HCT116 (cell line): ENCODE data around the gene ISL2. TPM values are rescaled to one million over a fixed set of nuclear protein-coding genes. Genes with fewer than 3 reads are reported as not detected.

ENCODE experiments used
- ATAC-seq: fragments of 200-7000 bp; cut with Tn5 transposase; 2 replicates; pipeline ENCODE4 v1.9.1; 2020; ENCODE audit warnings: mild to moderate bottlenecking, moderate library complexity
- BruUV-seq: library from RNA; stranded (reverse); fragments of 400-500 nt; replicated peaks from 2 replicates; lab custom pipeline; 2021; lab: Mats Ljungman, UMichigan
- CTCF ChIA-PET: fragments of 300-600 bp; sonication (Branson Sonifier 250); formaldehyde crosslinking; loops from one replicate; lab custom pipeline; 2021; ENCODE audit warnings: antibody characterized with exemption; lab: Charles Lee
- POLR2A ChIA-PET: fragments of 300-600, 350-600 bp; sonication (Branson Sonifier 250); formaldehyde crosslinking; loops from one replicate; lab custom pipeline; 2021; ENCODE audit warnings: antibody characterized with exemption; lab: Charles Lee
- RAD21 ChIA-PET, 2 experiments: fragments of 300-600 bp; sonication (Branson Sonifier 250); formaldehyde crosslinking; loops; one replicate each; lab custom pipeline; 2023; ENCODE audit warnings: low total read pairs in 2 of 2; ENCODE audit not compliant: uncharacterized antibody in 2 of 2, unreplicated experiment in 2 of 2, low non-redundant PET in 1 of 2; lab: Charles Lee
- DNase-seq: peaks from one replicate; pipeline ENCODE4 v3.0.0-alpha.2; 2010; ENCODE audit warnings: low read depth, low spot score
- H2AFZ ChIP-seq: fragments of 200-600 bp; shearing (Covaris generic), sonication (generic); 2 replicates; pipeline ENCODE4 v1.6.1; 2017; ENCODE audit warnings: low read depth, mixed run types, mixed read lengths, antibody characterized with exemption, low read length; ENCODE audit not compliant: poor library complexity, severe bottlenecking
- H3K27ac ChIP-seq: 2 replicates; pipeline ENCODE4 v1.5.1; 2012; ENCODE audit warnings: low read depth, low read length
- H3K27me3 ChIP-seq: fragments of 200-600 bp; sonication (generic); 2 replicates; pipeline ENCODE4 v1.6.1; 2016; ENCODE audit warnings: mixed run types, low read length, mixed read lengths; ENCODE audit not compliant: insufficient read depth
- H3K36me3 ChIP-seq, 2 experiments: fragments of 200-500 bp in 1 of 2; fragments of 200-600 bp in 1 of 2; sonication (Bioruptor generic) in 1 of 2; sonication (generic) in 1 of 2; 2 replicates each; pipeline versions ENCODE4 v1.5.1 to v1.6.1; 2014 to 2016; ENCODE audit warnings: low read length in 2 of 2, inconsistent platforms in 1 of 2, mixed read lengths in 1 of 2, mixed run types in 1 of 2; ENCODE audit not compliant: insufficient read depth in 2 of 2, control insufficient read depth in 1 of 2
- H3K4me1 ChIP-seq, 2 experiments: fragments of 200-600 bp in 1 of 2; sonication (generic) in 1 of 2; 2 replicates each; pipeline versions ENCODE4 v1.5.1 to v1.6.1; 2012 to 2017; ENCODE audit warnings: low read length in 2 of 2, inconsistent platforms in 1 of 2, mild to moderate bottlenecking in 1 of 2, mixed read lengths in 1 of 2, mixed run types in 1 of 2, moderate library complexity in 1 of 2; ENCODE audit not compliant: insufficient read depth in 2 of 2, control insufficient read depth in 1 of 2
- H3K4me2 ChIP-seq: fragments of 200-600 bp; sonication (generic); 2 replicates; pipeline ENCODE4 v1.6.1; 2017; ENCODE audit warnings: mixed run types, low read length, mixed read lengths
- H3K4me3 ChIP-seq, 2 experiments: fragments of 200-600 bp in 1 of 2; sonication (generic) in 1 of 2; replicated peaks in 1 of 2; 2 replicates each; pipeline ENCODE4 v1.5.1; 2011 to 2016; ENCODE audit warnings: low read length in 2 of 2, control low read depth in 1 of 2, low read depth in 1 of 2, mild to moderate bottlenecking in 1 of 2, mixed read lengths in 1 of 2, mixed run types in 1 of 2
- H3K79me2 ChIP-seq: fragments of 200-600 bp; sonication (generic); 2 replicates; pipeline ENCODE4 v1.6.1; 2017; ENCODE audit warnings: mild to moderate bottlenecking, mixed run types, low read length, moderate library complexity, mixed read lengths; ENCODE audit not compliant: insufficient read depth
- H3K9ac ChIP-seq: fragments of 200-600 bp; sonication (generic); 2 replicates; pipeline ENCODE4 v1.6.1; 2016; ENCODE audit warnings: low read length, mixed read lengths
- H3K9me2 ChIP-seq: fragments of 200-600 bp; sonication (generic), shearing (Covaris generic); 2 replicates; pipeline ENCODE4 v1.6.1; 2017; ENCODE audit warnings: mixed run types, mild to moderate bottlenecking, moderate library complexity; ENCODE audit not compliant: insufficient read depth
- H3K9me3 ChIP-seq, 2 experiments: fragments of 200-500 bp in 1 of 2; fragments of 200-600 bp in 1 of 2; sonication (Bioruptor generic) in 1 of 2; sonication (generic) in 1 of 2; 2 replicates each; pipeline ENCODE4 v1.6.1; 2014 to 2017; ENCODE audit warnings: low read length in 2 of 2, mixed read lengths in 2 of 2, inconsistent platforms in 1 of 2, low read depth in 1 of 2, mild to moderate bottlenecking in 1 of 2, mixed run types in 1 of 2, moderate library complexity in 1 of 2; ENCODE audit not compliant: control insufficient read depth in 1 of 2, insufficient read depth in 1 of 2
- H4K20me1 ChIP-seq: fragments of 200-600 bp; sonication (generic), shearing (Covaris generic); 2 replicates; pipeline ENCODE4 v1.6.1; 2017; ENCODE audit warnings: mixed run types, mild to moderate bottlenecking, moderate library complexity; ENCODE audit not compliant: insufficient read depth
- ATF3 ChIP-seq: IDR thresholded peaks from 2 replicates; pipeline ENCODE4 v1.6.1; 2012
- CBX3 ChIP-seq: IDR thresholded peaks from 2 replicates; pipeline ENCODE4 v1.6.1; 2012; ENCODE audit warnings: low read depth
- CTCF ChIP-seq, 3 experiments: fragments of 200-600 bp in 1 of 3; sonication (generic) in 1 of 3; IDR thresholded peaks in 2 of 3; conservative IDR thresholded peaks in 1 of 3; 2 replicates each; pipeline ENCODE4 v1.5.1; 2012 to 2017; ENCODE audit warnings: low read depth in 2 of 3, low read length in 2 of 3, antibody characterized with exemption in 1 of 3, borderline replicate concordance in 1 of 3, control low read depth in 1 of 3, mild to moderate bottlenecking in 1 of 3, mixed read lengths in 1 of 3, mixed run types in 1 of 3, moderate library complexity in 1 of 3; ENCODE audit not compliant: insufficient read depth in 1 of 3
- ELF1 ChIP-seq: IDR thresholded peaks from 2 replicates; pipeline ENCODE4 v1.6.1; 2012; ENCODE audit warnings: low read depth, borderline replicate concordance
- EZH2 ChIP-seq: fragments of 200-600 bp; sonication (generic); IDR thresholded peaks from 2 replicates; pipeline ENCODE4 v1.6.1; 2017; ENCODE audit warnings: antibody characterized with exemption, mixed run types
- EZH2phosphoT487 ChIP-seq: fragments of 200-600 bp; IDR thresholded peaks from 2 replicates; pipeline ENCODE4 v1.6.1; 2018; ENCODE audit warnings: antibody characterized with exemption, borderline replicate concordance
- JUND ChIP-seq: IDR thresholded peaks from 2 replicates; pipeline ENCODE4 v1.6.1; 2012
- MAX ChIP-seq: IDR thresholded peaks from 2 replicates; pipeline ENCODE4 v1.6.1; 2012
- POLR2A ChIP-seq: IDR thresholded peaks from 2 replicates; pipeline ENCODE4 v1.7.0; 2011; ENCODE audit warnings: borderline replicate concordance; ENCODE audit not compliant: insufficient read depth, insufficient read length; ENCODE audit errors: extremely low read depth
- RAD21 ChIP-seq: IDR thresholded peaks from 2 replicates; pipeline ENCODE4 v1.6.1; 2012; ENCODE audit warnings: low read depth, mild to moderate bottlenecking
- SIN3A ChIP-seq: IDR thresholded peaks from 2 replicates; pipeline ENCODE4 v1.6.1; 2012; ENCODE audit warnings: low read depth
- SP1 ChIP-seq: IDR thresholded peaks from 2 replicates; pipeline ENCODE4 v1.6.1; 2012; ENCODE audit warnings: low read depth
- ZBTB33 ChIP-seq: IDR thresholded peaks from 2 replicates; pipeline ENCODE4 v1.6.1; 2011; ENCODE audit warnings: mild to moderate bottlenecking, low read length, moderate library complexity; ENCODE audit not compliant: insufficient replicate concordance; ENCODE audit errors: extremely low read depth
- intact Hi-C: fragments of 100-400 bp; cut with micrococcal nuclease; formaldehyde crosslinking; loops from 2 replicates; pipeline ENCODE4 v1.10.0; 2022
- total RNA-seq: library from RNA; stranded (reverse); gene quantifications from one replicate; pipeline ENCODE4 v1.2.1, GENCODE V29; 2021; ENCODE audit not compliant: unreplicated experiment

Gene ISL2
- total RNA-seq, 1 experiment from 2014 or later, result 11.6 TPM

- H3K79me2 ChIP-seq, result no peaks in the 10 kb centered on the region
- H3K9me3 ChIP-seq, result no peaks in the 10 kb centered on the region
- no peak for DNase-seq
- no peak overlapping the region for H2AFZ ChIP-seq
- RAD21 ChIA-PET, result no interaction called here
- no peak overlapping the region for H3K4me3 ChIP-seq
- H3K27me3 ChIP-seq, result no peaks in the 10 kb centered on the region
- H3K27ac ChIP-seq, result no peak overlapping the region
- H3K4me2 ChIP-seq, result no peak overlapping the region
- no peaks in the 10 kb centered on the region for H3K9me2 ChIP-seq
- H4K20me1 ChIP-seq, result no peaks in the 10 kb centered on the region
- intact Hi-C loops, result no loop called here
- H3K36me3 ChIP-seq, result no peaks in the 10 kb centered on the region
- peaks cover 0 to 4% of the 10 kb centered on the region in 2 experiments; a peak in 2 of 4 replicates for H3K4me1 ChIP-seq
- POLR2A ChIA-PET, result no interaction called here
- TF ChIP-seq ZBTB33 (no peak), EZH2phosphoT487 (no peak), EZH2 (no peak), CBX3 (no peak), JUND (no peak), RAD21 (no peak), CTCF (IDR thresholded peaks at IDR 0.05 in 2 of 3, conservative IDR thresholded peaks at IDR 0.05 in 1 of 3; ENCODE audit: borderline replicate concordance in 1 of 3, insufficient read depth in 1 of 3, low read depth in 2 of 3, low read length in 2 of 3) (no peak), SIN3A (no peak), ELF1 (no peak), POLR2A (no peak), ATF3 (no peak), SP1 (no peak), MAX (no peak)
- TF ChIP-seq, all 23 proteins: peak for 0
- BruUV-seq, result no TSS peak
- CTCF ChIA-PET, result no interaction called here
- ATAC-seq, result no peak
- H3K9ac ChIP-seq, result no peak overlapping the region
These were observed 40.6 kb downstream of the ISL2 start for GRCh38 chr15:76377217-76377616.
